ENCODE measurements around the gene AFG3L2.

GRCh38 chr18:12406371-12407111, 29.5 kb upstream of the AFG3L2 start:
- TF ChIP-seq CTCF (conservative IDR thresholded peaks at IDR 0.05 in 1 of 2, IDR thresholded peaks at IDR 0.05 in 1 of 2; ENCODE audit: extremely low read depth in 1 of 2, insufficient read depth in 1 of 2, low read depth in 1 of 2, low read length in 2 of 2): no peak
- TF ChIP-seq EZH2 (IDR thresholded peaks at IDR 0.05; ENCODE audit: borderline replicate concordance, low read length): no peak

Data from mammary epithelial cell (primary cell).